SU-DHL-6 (cell line): ENCODE results near the gene GFER.
A peak's percentile ranks its signal among the peaks of the same experiment; 100 is the strongest.

ENCODE experiments used
- H2AFZ ChIP-seq: fragments of 200-600 bp; sonication (generic); 2 replicates; pipeline ENCODE4 v1.6.1; 2014; ENCODE audit warnings: low read depth, mild to moderate bottlenecking, moderate library complexity, mixed read lengths, antibody characterized with exemption, low read length; ENCODE audit not compliant: severe bottlenecking
- H3F3A ChIP-seq: fragments of 200-600 bp; shearing (Covaris generic); 2 replicates; pipeline ENCODE4 v1.6.0; 2016; ENCODE audit warnings: antibody characterized with exemption, mild to moderate bottlenecking; ENCODE audit not compliant: insufficient read depth
- H3K27ac ChIP-seq: fragments of 200-600 bp; sonication (generic); 2 replicates; pipeline ENCODE4 v1.5.1; 2016; ENCODE audit warnings: low read depth, mild to moderate bottlenecking, low read length, moderate library complexity, mixed read lengths
- H3K27me3 ChIP-seq: fragments of 200-600 bp; sonication (generic), shearing (Covaris generic); 2 replicates; pipeline ENCODE4 v1.6.0; 2014; ENCODE audit warnings: mild to moderate bottlenecking, low read length
- H3K36me3 ChIP-seq: fragments of 200-600 bp; sonication (generic); 2 replicates; pipeline ENCODE4 v1.6.1; 2014; ENCODE audit warnings: mild to moderate bottlenecking, low read length, mixed read lengths
- H3K4me2 ChIP-seq: fragments of 300-600, 200-600 bp; shearing (Covaris generic), sonication (generic); 2 replicates; pipeline ENCODE4 v1.6.0; 2014; ENCODE audit warnings: low read length, low read depth, mild to moderate bottlenecking; ENCODE audit not compliant: poor library complexity, severe bottlenecking
- H3K4me3 ChIP-seq: fragments of 200-600 bp; sonication (generic); 2 replicates; pipeline ENCODE4 v1.5.1; 2014; ENCODE audit warnings: antibody characterized with exemption, low read length, mild to moderate bottlenecking, mixed read lengths; ENCODE audit not compliant: insufficient read depth, poor library complexity, severe bottlenecking
- H3K79me2 ChIP-seq: fragments of 200-600 bp; sonication (generic); 2 replicates; pipeline ENCODE4 v1.6.1; 2014; ENCODE audit warnings: mild to moderate bottlenecking, low read length, moderate library complexity; ENCODE audit not compliant: insufficient read depth
- H3K9ac ChIP-seq: fragments of 200-600 bp; sonication (generic); 2 replicates; pipeline ENCODE4 v1.7.0; 2014; ENCODE audit warnings: mild to moderate bottlenecking, low read length
- H3K9me2 ChIP-seq: fragments of 200-600 bp; sonication (generic); replicated peaks from 2 replicates; pipeline ENCODE4 v1.6.1; 2014; ENCODE audit warnings: low read length; ENCODE audit not compliant: insufficient read depth
- H3K9me3 ChIP-seq: fragments of 200-600 bp; sonication (generic); 2 replicates; pipeline ENCODE4 v1.6.1; 2014; ENCODE audit warnings: low read length, mixed read lengths; ENCODE audit not compliant: insufficient read depth
- H4K20me1 ChIP-seq: fragments of 200-600 bp; sonication (generic); 2 replicates; pipeline ENCODE4 v1.6.1; 2014; ENCODE audit warnings: low read depth, mild to moderate bottlenecking, antibody characterized with exemption, low read length, moderate library complexity, mixed read lengths
- CTCF ChIP-seq: fragments of 200-600 bp; sonication (generic); IDR thresholded peaks from one replicate; pipeline ENCODE4 v1.5.1; 2017; ENCODE audit warnings: antibody characterized with exemption, mild to moderate bottlenecking, low read length, moderate library complexity; ENCODE audit not compliant: insufficient read depth, poor library complexity, severe bottlenecking
- EZH2phosphoT487 ChIP-seq: fragments of 200-600 bp; sonication (generic), shearing (Covaris generic); conservative IDR thresholded peaks from 2 replicates; pipeline ENCODE4 v1.6.1; 2018; ENCODE audit warnings: mild to moderate bottlenecking, antibody characterized with exemption, low read length, moderate library complexity, mixed read lengths

The GFER gene

GRCh38 chr16:1958715-1959268 lies 25.2 kb upstream of the GFER start:
- H3K36me3 ChIP-seq = peaks cover 11% of the 10 kb centered on the region
- peaks cover 18% of the 10 kb centered on the region for H3K79me2 ChIP-seq
- peak overlapping the region; percentile 46 for H3K4me2 ChIP-seq
- H3K9me3 ChIP-seq = no peaks in the 10 kb centered on the region
- no peak overlapping the region for H3K4me3 ChIP-seq
- H3F3A ChIP-seq = peaks cover 36% of the 10 kb centered on the region
- no peaks in the 10 kb centered on the region for H3K9me2 ChIP-seq
- TF ChIP-seq CTCF (no peak), EZH2phosphoT487 (no peak)
- H4K20me1 ChIP-seq = no peaks in the 10 kb centered on the region
- H2AFZ ChIP-seq = peak overlapping the region; percentile 85
- peak overlapping the region; percentile 81 for H3K9ac ChIP-seq
- H3K27ac ChIP-seq = no peak overlapping the region
- no peaks in the 10 kb centered on the region for H3K27me3 ChIP-seq

GRCh38 chr16:1959269-1960039 lies 24.5 kb upstream of the GFER start, which contains the start of gene NDUFB10:
Gene NDUFB10, plus strand, starts transcription at chr16:1959538. Its CDS starts 87 bp downstream, at chr16:1959625.
- no peaks in the 10 kb centered on the region for H3K9me2 ChIP-seq
- TF ChIP-seq CTCF (peak; percentile 81), EZH2phosphoT487 (no peak)
- H3F3A ChIP-seq = peaks cover 42% of the 10 kb centered on the region
- H2AFZ ChIP-seq = peak within 1 kb of the TSS; percentile 85
- H3K27ac ChIP-seq = peak within 1 kb of the TSS; percentile 76
- peaks cover 24% of the 10 kb centered on the region for H3K79me2 ChIP-seq
- H3K4me2 ChIP-seq = peak within 1 kb of the TSS; percentile 81
- H3K9ac ChIP-seq = peak within 1 kb of the TSS; percentile 81
- H3K4me3 ChIP-seq = peak within 1 kb of the TSS; percentile 68
- H3K27me3 ChIP-seq = no peaks in the 10 kb centered on the region
- no peaks in the 10 kb centered on the region for H3K9me3 ChIP-seq
- peaks cover 15% of the 10 kb centered on the region for H3K36me3 ChIP-seq
- H4K20me1 ChIP-seq = no peaks in the 10 kb centered on the region

- Histone ChIP-seq H3K36me3 (peaks cover 15% of the 10 kb centered on the region), H3F3A (peaks cover 43% of the 10 kb centered on the region), H4K20me1 (no peaks in the 10 kb centered on the region), H3K4me3 (peak overlapping the region; percentile 68), H3K27me3 (no peaks in the 10 kb centered on the region), H3K79me2 (peaks cover 37% of the 10 kb centered on the region), H3K9ac (peak overlapping the region; percentile 81), H3K9me3 (no peaks in the 10 kb centered on the region), H3K9me2 (no peaks in the 10 kb centered on the region), H3K4me2 (peak overlapping the region; percentile 81), H3K27ac (peak overlapping the region; percentile 76), H2AFZ (no peak overlapping the region)
- TF ChIP-seq EZH2phosphoT487 = no peak
- no peak for TF ChIP-seq CTCF
Measured at GRCh38 chr16:1960665-1961630, 23.0 kb upstream of the GFER start.
